CD1c-positive myeloid dendritic cell (primary cell): ENCODE measurements around the gene COPG1.
"Not testable (repeated sequence)": the region's sequence is repeated elsewhere in the genome, so short reads cannot be mapped to it uniquely, and the experiment has no call there.

Experiments
- DNase-seq: peaks from one replicate; pipeline ENCODE4 v3.0.0-alpha.2; 2016; ENCODE audit errors: extremely low spot score

COPG1 gene

GRCh38 chr3:129249284-129250065, at the start of gene COPG1:
COPG1 (plus strand) TSS chr3:129249606; CDS start chr3:129249710, 104 bp downstream.
- DNase-seq = peak; percentile 97

- DNase-seq = no peak
Observed at GRCh38 chr3:129204473-129204872, 44.9 kb upstream of the COPG1 start.

GRCh38 chr3:129205109-129205832, 44.1 kb upstream of the COPG1 start:
- no peak for DNase-seq

- no peak for DNase-seq
Observed at GRCh38 chr3:129207479-129207878, 41.9 kb upstream of the COPG1 start.

- no peak for DNase-seq
Observed at GRCh38 chr3:129211345-129211744, 38.1 kb upstream of the COPG1 start.

GRCh38 chr3:129211772-129212171, 37.6 kb upstream of the COPG1 start:
- peak; percentile 60 for DNase-seq

- DNase-seq = no peak
Observed at GRCh38 chr3:129213238-129213637, 36.2 kb upstream of the COPG1 start.

- DNase-seq = no peak
Observed at GRCh38 chr3:129218742-129219141, 30.7 kb upstream of the COPG1 start.

- DNase-seq = not testable (repeated sequence)
Observed at GRCh38 chr3:129224387-129224786, 25.0 kb upstream of the COPG1 start.

GRCh38 chr3:129224984-129225393, 24.4 kb upstream of the COPG1 start:
- DNase-seq = peak; percentile 84

- DNase-seq = peak; percentile 83
Observed at GRCh38 chr3:129226374-129226773, 23.0 kb upstream of the COPG1 start.

GRCh38 chr3:129228891-129229585, 20.4 kb upstream of the COPG1 start:
- peak; percentile 38 for DNase-seq

- DNase-seq = peak; percentile 91
Observed at GRCh38 chr3:129230311-129231019, 18.9 kb upstream of the COPG1 start.

- DNase-seq = peak; percentile 26
Observed at GRCh38 chr3:129231331-129232119, 17.9 kb upstream of the COPG1 start.

GRCh38 chr3:129233538-129233937, 15.9 kb upstream of the COPG1 start:
- peak; percentile 95 for DNase-seq

GRCh38 chr3:129234441-129234840, 15.0 kb upstream of the COPG1 start:
- no peak for DNase-seq

GRCh38 chr3:129235344-129235917, 14.0 kb upstream of the COPG1 start:
- peak; percentile 27 for DNase-seq

- peak; percentile 89 for DNase-seq
Observed at GRCh38 chr3:129238945-129239705, 10.3 kb upstream of the COPG1 start.

GRCh38 chr3:129239991-129240390, 9.4 kb upstream of the COPG1 start:
- peak; percentile 31 for DNase-seq

- DNase-seq = peak; percentile 70
Observed at GRCh38 chr3:129240436-129240835, 9.0 kb upstream of the COPG1 start.
